HEK293 (cell line): ENCODE measurements around the gene NCOA6.

Experiments used
- ZNF24 ChIP-seq: fragments of 450-650 bp; formaldehyde crosslinking; IDR thresholded peaks from 2 replicates; pipeline ENCODE4 v1.5.1; 2016; ENCODE audit warnings: missing biosample characterization, missing genetic modification characterization
- TF ChIP-seq, protein P1 (sequence below): fragments of 450-650 bp; formaldehyde crosslinking; IDR thresholded peaks from 2 replicates; pipeline ENCODE4 v1.5.1; 2016; ENCODE audit warnings: missing biosample characterization, missing genetic modification characterization, low read depth
- TF ChIP-seq, protein P2 (sequence below): fragments of 450-650 bp; formaldehyde crosslinking; IDR thresholded peaks from 2 replicates; pipeline ENCODE4 v1.5.1; 2016; ENCODE audit warnings: missing biosample characterization, missing genetic modification characterization

DNA sequence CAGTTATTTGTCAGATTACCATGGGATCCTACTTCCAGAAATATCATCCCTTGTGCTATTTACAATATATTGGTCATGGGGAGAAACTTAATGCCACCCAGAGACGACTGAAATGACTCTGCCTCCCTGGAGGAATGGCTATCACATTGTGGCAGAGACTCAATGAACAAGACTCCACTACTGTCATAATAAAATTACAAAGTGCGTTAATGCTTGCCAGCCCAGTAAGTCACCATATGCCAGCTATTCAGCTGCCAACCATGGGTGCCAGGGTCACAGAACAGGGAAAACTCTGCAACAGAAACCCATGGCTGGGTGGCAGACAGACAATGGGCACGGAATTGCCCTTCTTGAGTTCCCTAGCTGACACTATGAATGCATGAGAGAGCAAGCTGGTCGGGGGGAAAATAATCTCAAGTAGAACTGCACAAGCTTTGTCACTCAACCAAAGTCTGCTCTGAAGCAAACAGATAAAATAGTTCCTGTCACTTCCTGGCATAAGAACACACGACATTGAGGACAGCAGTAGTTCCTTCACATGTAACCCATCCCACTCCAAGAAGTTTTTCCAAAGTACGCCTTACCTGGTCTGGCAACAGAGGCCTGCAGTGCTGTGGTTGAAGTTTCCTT is 89.2 kb downstream of the NCOA6 start:
- TF ChIP-seq, protein P1, sequence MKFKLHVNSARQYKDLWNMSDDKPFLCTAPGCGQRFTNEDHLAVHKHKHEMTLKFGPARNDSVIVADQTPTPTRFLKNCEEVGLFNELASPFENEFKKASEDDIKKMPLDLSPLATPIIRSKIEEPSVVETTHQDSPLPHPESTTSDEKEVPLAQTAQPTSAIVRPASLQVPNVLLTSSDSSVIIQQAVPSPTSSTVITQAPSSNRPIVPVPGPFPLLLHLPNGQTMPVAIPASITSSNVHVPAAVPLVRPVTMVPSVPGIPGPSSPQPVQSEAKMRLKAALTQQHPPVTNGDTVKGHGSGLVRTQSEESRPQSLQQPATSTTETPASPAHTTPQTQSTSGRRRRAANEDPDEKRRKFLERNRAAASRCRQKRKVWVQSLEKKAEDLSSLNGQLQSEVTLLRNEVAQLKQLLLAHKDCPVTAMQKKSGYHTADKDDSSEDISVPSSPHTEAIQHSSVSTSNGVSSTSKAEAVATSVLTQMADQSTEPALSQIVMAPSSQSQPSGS (tag by site-specific recombination) = no peak
- TF ChIP-seq, protein P2, sequence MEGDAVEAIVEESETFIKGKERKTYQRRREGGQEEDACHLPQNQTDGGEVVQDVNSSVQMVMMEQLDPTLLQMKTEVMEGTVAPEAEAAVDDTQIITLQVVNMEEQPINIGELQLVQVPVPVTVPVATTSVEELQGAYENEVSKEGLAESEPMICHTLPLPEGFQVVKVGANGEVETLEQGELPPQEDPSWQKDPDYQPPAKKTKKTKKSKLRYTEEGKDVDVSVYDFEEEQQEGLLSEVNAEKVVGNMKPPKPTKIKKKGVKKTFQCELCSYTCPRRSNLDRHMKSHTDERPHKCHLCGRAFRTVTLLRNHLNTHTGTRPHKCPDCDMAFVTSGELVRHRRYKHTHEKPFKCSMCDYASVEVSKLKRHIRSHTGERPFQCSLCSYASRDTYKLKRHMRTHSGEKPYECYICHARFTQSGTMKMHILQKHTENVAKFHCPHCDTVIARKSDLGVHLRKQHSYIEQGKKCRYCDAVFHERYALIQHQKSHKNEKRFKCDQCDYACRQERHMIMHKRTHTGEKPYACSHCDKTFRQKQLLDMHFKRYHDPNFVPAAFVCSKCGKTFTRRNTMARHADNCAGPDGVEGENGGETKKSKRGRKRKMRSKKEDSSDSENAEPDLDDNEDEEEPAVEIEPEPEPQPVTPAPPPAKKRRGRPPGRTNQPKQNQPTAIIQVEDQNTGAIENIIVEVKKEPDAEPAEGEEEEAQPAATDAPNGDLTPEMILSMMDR (tag by site-specific recombination) = no peak
- TF ChIP-seq ZNF24 (tag by site-specific recombination) = no peak
